AG09309 (cell line): Measurements from ENCODE around the gene PRRT1B.

Source experiments
- DNase-seq: peaks from one replicate; pipeline ENCODE4 v3.0.0-alpha.2; 2010; ENCODE audit warnings: low read depth
- H3K4me3 ChIP-seq: 2 replicates; pipeline ENCODE4 v1.5.1; 2011; ENCODE audit warnings: mild to moderate bottlenecking, low read depth, low read length, moderate library complexity; ENCODE audit not compliant: control insufficient read depth
- CTCF ChIP-seq: IDR thresholded peaks from 2 replicates; pipeline ENCODE4 v1.5.1; 2011; ENCODE audit warnings: mild to moderate bottlenecking, low read depth, low read length, inconsistent platforms; ENCODE audit not compliant: insufficient read depth, control insufficient read depth; ENCODE audit errors: missing control alignments

PRRT1B gene

DNA sequence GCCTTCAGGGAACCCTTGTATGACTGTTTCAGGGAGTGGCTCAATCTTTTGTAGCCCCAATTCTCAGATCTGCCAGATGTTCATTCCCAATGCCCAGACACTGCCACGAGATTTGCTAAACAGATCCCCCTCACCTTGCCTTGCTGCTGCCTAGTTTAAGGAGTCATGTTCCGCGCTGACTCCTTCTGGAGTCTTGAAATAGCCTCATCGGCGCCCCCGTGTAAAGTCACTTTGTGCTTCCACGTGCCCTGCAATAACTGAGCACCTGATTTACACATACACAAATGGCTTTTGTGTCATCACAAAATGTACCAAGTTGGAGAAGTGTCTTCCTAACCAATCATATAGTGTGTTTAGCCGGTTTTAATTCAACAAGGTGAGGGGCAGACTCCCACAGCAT, 62.3 kb downstream of the PRRT1B start:
- TF ChIP-seq CTCF, result no peak
- no peak for DNase-seq
- H3K4me3 ChIP-seq, result no peak overlapping the region

DNA sequence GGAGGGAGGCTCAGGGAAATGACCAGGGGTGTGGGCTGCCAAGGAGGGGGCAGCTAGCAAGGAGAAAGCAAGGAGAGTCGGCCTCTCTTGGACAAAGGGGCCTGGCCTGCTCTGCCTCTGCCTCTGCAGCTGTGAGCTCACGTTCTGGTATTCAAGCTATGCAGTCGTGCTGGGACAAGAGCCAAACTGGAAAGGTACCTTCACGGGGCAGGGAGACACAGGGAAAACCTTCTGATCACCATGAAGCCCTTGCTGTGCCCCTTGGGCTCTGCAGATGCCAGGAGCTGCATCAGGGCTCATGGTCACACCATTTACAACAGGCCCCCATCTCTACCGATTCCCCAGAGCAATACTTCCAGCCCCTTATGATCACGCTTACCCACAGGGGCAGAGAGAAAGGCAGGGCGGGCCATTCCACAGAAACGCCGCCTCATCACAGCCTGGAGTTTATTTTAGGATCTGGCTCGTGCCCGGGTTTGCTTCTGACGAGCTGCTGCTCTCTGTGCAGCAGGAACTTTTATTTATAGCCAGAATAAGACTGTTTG, 63.2 kb downstream of the PRRT1B start:
- peak overlapping the region; percentile 10 for H3K4me3 ChIP-seq
- no peak for TF ChIP-seq CTCF
- peak; percentile 34 for DNase-seq
